HG03097 (cell line): Measurements from ENCODE around the gene B3GLCT.
"Not testable (repeated sequence)": the region's sequence is repeated elsewhere in the genome, so short reads cannot be mapped to it uniquely, and the experiment has no call there.

ENCODE experiments used
- ATAC-seq: cut with Tn5 transposase; IDR thresholded peaks from one replicate; pipeline ENCODE4 v1.9.1; 2021; ENCODE audit not compliant: unreplicated experiment, low FRiP score

Gene B3GLCT

DNA sequence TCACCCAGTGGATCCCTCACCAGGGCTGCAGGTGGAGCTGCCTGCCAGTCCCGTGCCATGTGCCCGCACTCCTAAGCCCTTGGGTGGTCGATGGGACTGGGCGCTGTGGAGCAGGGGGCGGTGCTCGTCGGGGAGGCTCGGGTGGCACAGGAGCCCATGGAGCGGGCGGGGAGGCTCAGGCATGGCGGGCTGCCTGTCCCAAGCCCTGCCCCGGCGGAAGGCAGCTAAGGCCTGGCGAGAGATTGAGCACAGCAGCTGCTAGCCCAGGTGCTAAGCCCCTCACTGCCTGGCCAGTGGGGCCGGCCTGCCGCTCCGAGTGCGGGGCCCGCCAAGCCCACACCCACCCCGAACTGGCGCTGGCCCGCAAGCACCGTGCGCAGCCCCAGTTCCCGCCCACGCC, 16.8 kb upstream of the B3GLCT start:
- no peak for ATAC-seq

DNA sequence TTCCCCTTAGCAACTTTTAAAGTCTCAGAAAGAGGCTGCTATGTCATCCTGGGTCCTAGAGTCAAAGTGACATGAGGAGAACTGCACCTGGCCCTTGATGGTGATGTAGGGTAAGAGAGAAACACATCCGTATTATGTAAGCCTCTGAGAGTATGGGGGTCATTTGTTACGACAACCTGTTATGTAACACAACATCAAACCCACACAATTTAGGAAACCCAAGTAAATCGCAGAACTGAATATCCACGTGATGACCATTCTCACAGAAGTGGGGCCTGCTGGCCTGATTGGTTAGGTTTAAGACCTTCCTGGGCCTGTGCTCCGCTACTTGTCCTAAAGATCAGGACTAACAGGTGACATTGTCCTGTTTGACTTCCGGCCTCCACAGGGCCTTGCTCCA, 15.3 kb upstream of the B3GLCT start:
- ATAC-seq, result no peak

DNA sequence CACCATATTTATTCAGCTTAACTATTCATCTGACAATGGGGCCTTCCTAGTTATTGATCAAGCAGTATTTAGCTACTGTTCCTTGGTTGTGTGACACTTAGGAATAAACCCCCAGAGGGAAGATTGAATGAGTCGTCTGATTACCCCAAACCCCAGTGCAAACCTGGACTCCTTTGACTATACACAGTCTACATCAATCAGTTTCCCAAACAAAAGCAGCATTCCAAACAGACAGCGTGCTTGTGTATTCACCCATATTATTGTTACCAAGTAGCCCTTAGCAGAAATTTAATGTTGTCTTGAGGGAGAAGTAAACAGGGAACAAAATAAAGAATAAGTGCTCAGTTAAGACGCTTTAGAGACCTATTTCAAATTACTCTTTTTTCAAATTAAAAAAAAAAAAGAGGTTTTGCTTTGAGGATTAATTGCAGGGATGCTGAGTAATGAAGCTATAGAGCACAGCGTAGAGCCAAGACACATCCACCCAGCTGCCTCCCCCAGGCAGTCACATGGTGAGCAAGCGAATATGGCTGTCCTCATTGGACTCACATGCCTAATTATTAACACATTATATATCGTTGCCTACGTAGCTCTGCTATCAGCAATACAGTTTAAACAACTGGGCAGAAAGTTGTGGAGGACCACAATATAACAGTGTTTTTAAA, 14.7 kb upstream of the B3GLCT start:
- ATAC-seq, result no peak

DNA sequence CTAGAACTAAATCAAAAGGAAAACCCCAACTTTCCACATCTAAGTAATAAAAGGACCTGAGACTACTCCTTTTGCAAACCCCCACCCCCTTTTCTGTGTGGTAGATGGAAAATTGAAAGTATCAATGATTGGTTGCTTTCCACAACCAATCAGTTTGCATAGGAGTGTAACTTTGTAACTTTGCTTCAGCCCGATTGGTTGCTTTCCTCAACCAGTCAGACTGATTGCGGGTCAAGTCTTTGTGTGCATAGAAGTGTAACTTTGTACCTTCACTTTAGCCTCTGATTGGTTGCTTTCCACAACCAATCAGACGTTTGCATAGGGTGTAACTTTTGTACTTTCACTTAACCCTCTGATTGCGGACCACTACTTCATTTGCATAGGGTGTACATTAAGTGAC, 8.0 kb upstream of the B3GLCT start:
- ATAC-seq, result no peak

DNA sequence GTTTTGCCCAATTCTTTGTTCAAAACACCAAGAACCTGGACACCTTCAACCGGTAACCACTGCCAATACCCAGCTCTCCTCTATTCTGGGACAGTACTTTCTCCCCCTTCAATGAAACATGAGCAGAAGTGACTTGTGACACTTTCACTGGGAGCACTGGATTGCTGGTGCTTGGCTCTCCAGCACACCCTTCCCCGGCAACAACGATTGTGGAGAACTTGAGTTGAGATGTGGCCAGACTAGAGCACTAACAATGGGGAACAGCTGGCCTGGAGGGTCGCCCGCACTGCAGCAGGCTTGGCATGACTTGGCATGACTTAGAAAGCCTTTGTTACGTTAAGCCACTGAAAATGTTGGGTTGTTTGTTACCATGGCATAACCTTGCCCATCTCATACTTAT, 7.5 kb upstream of the B3GLCT start:
- no peak for ATAC-seq

DNA sequence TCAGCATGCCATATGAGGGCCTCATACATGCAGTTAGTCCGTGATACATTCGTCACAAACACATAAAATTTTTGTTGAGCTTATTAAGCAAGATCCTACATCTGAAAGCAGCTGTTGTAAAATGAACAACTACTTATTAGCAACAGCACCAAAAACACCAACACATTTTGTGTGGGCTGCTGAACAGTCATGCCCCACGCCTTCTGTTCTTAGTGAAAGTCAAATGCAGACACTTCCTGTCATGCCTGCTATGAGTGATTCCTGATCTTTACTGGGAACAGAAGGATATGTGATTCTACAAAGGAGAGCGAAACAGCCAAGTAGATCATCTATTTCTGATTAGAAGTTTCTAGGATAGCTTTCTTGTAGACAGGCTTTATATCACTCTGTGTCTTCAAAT, 4.2 kb upstream of the B3GLCT start:
- ATAC-seq, result no peak

DNA sequence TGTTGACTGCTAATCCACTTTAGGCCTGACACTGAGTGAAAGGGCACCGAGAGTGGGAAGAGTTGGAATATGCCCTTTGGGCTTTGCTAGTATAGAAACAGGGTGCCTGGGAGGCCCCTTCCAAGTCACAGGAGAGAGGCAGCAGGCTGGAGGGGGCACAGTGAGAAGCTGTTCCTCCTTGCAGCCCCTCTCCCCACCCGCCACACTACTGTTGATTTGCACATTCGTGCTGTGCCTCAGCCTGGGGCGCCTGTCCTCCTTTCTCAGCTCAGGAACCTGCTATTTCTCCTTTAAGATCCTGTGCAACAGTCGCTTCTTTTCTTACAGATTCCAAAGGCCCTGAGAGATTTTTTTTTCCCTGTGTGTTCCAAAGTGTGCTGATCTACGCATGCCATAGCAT, 2.8 kb upstream of the B3GLCT start:
- ATAC-seq, result no peak

DNA sequence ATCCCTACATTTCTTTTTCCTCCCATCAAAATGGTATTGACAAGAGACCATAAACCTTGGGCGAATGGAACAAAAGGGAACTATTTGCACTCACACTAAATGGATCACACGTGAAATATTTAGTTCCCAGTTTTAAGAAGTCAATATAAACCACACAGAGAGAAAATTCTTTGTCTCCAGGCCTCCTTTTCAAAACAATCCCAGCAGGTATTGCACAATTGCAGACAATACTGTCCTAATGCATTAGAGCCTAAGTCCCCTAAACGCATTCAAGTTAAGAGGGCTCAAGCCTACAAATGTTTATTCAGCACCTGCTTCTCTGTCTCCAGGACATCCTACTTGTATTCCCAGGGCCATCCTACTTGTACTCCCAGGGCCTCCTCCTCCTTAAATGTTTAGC, 1.3 kb upstream of the B3GLCT start:
- ATAC-seq, result no peak

DNA sequence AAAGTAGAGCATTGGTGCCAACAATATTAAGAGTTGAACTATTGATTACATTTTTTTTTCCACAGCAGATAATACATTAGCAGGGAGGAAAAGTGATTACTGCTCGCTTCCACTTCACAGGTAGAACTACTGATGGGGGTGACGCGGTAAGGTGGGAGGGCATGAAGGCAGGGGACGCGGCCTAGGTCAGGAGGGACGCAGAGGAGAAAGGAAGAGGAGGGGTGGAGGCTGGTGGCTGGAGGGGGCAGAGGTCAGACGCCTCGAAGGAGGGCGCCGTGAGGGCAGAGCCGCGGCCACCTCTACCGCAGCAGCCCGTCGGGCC, 287 bp upstream of the B3GLCT start:
- no peak for ATAC-seq

DNA sequence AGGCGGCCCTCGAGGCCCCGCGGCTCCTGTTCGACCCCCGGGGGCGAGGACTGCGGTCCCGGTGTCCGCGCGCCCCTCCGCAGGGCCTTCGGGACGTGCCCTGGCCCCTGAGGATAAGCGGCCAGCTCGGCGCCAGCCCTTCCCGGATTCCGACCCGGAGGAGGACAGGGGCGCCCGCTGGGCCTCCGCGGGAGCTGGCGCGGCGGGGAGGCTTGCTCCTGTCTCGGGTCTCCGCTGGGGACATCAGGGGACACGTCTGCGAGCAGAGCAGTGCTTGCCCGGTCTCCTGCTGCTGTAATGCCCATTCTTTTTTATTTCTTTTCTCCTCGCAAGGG, 829 bp downstream of the B3GLCT start:
- peak; percentile 16 for ATAC-seq

DNA sequence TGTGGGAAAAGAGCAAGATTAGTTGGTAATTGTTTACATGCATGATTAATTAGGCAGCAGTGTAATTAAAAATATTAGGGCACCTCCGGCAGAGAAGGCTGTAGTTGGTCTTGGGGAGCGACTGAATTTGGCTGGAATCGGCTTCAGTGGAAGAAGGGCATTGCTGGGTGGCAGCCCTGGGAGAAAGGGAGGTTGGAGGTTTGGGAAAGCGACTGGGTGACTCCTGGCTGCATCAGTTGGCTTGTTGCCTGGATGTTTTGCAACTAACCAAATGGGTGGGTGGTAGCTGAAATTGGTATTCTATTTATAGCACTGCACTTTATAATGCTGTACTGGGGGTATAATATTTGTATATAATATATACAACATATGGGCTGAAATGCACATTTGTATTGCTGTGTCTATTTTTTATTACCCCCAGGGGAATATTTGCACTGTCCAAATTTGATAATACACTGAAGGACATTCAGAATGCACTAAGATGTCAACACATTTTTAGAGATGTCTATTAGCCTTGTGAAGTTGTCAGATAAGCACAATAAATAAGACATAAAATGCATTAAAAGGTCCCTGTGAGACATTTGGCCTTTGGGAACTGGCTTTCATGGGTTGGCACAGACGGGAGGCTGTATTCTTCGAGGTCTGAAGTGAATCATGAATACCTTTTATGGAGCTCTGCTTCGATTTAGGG, 1.7 kb downstream of the B3GLCT start:
- ATAC-seq, result no peak

DNA sequence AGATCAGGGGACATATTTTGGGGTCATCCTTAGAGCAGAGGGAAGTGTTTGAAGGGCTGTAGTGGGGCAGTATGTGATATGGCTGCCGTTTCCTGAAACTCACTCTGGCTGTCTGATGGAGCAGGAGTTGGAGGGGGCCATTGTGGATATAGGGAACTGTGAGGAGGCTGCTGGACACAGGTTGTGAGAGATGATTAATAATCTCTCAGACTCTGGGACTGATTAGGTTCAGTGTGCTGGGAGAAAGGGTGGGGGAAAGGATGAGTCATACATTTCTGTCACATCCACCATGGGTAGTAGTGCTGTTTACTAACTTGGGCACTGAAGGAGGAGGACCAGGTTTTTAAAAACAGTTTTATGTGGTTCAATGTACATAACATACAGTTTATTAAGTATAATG, 4.8 kb downstream of the B3GLCT start:
- ATAC-seq, result no peak

DNA sequence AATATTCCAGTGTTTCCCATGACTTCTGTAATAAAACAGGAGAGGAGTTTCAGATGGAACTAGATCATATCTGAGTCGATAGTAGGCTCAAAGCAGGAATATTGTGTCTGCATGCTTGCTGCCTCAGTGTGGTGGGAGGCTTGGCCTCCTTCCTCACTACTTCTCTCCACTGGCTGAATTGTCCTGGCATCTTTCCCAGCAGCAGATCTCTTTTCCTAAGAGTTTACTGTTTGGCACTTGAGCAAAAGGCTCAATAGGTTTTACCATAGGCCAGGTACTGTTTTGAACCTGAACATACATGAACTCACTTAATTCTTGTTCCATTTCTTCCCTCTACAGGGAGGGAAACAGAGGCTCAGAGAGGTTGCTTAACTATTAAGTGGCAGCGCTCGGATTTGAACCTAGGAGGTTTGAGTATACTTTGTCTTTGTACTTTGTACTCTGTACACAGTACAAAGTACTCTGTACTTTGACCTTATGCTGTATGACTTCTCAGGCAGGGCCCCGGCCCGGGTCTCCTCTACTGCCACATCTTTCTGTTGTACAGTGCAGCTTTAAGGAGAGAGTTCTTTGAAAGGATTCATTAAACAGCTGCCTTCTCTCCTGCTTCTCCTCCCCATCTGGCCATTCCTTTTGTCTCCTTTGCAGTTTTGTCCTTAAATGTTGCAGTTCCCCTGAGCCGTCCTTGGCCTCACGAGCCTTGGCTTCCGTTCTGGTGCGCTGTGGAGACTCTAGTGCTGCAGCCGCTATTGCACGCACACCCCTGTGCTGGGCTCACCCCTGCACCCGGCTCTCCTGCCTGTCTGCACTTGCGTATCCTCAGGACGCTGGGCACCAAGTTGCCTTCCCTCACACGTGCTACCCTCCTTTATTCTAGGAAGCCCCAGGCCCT, 8.1 kb downstream of the B3GLCT start:
- no peak for ATAC-seq

DNA sequence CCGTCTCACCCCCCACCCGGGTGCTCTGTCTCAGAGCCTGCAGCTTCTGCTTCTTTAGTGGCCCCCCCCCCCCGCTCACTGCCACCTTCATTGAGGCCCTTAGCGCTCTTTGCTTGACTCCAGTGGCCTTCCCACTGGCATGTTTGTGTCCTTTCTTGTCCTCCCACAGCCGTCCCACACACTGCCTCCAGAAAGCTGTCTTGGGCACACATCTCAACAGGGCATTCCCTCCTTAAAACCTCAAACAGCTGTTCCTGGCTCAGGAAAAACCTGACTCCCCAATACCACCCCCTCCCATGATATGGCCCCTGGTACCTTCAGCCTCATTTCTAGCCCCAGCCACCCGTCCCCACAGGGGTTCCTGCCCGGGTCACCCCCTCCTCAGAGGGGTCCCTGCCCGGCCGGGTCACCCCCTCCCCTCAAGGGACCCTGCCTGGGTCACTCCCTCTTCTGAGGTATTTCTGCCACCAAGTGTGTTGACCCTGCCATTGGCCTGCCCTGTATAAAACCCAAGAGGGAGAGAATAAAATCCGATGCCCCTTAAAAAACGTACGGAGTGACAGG, 8.9 kb downstream of the B3GLCT start:
- ATAC-seq, result no peak

DNA sequence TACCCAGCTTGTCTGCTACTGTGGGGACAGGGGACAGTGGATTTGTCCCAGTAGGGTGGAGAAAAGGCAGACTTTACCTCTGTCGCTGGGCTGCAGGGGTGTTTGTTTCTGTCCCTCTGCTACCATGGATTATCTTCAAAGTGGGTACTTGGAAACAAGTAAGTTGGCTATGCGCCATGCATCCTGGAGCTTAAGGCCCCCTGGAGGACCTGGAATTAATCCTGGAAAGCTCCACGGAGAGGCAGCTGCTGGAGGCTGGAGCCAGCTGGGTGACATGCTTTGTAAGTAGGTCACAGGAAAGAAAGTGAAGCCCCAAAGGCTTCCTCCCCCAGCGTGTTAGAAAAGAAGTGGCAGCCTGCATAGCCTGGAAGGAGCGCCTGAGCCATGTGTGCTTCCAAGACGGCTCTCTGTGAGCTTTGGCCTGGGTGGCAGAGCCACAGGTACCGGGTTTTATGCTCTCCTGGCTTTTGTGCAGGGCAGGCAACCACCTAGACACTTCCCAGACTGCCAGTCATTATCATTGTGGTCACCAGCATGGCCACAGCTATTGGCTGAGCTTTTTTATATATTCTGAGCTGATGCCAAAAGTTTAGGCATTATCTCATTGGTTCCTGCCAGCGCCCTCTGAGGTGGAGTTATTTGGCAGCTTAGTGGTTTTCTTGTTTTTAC, 9.5 kb downstream of the B3GLCT start:
- no peak for ATAC-seq

DNA sequence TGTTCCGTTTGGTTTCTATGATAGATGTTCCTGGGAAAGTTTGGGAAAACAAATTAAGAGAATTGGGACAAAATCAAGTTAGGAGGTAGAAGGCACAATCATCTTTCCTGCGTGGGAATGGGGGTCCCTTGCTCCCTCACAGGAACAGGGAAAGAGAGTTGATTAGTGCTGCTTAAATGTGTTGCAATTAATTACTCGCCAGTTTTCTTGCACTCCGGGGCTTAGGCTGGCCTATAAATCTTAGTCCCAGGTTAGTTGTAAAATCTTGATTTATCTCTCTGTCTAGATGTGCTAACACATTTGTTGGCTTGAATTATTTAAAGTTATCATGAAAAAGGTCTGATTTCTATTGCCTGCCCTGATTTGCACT, 10.1 kb downstream of the B3GLCT start:
- ATAC-seq, result no peak

DNA sequence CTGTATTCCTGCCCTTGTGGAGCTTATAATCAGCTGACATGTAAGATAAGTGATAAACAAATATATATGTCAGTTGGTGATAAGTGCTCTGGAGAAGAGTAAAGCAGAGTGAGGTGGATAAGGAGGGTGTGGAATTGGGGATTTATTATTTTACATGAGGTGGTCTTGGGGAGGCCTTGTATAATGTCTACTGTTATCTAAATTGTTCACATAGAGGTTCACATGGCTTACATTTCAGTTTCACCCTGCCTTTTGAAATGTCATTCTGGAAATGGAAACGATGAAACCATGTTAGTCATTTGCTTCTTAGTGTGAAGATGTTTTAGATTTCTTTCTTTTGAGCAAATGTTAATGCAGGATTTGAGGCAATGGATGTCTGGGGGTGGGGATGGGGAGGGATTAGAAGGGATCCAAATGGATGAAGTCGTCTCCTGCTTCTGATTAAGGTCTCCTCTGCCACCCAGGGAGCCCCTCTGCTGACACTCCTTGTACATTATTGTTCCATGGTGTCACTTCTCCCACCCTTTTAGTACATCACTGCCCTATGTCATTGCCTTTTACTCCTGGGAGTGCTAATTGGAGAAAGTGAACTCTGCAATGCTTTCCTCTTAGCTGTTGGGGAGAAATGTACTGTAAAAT, 14.0 kb downstream of the B3GLCT start:
- ATAC-seq, result no peak

DNA sequence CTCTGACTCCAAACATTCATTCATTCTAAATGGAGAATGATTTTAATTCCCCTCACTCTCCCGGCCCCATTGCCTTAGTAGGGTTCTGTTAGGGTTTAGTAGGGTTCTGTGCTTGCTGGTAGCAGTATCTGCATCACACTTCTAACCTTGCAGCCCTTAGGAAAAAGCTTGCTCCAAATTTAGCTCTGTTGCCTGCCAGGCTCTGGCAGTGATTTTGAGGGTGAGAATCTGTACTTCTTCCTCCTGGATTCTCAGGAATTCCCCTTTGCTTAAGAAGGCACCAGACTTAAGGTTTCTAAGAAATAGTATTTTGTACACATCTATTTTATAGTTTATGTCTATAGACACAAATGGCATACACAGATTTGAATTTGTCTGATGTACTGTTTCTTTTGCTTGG, 14.7 kb downstream of the B3GLCT start:
- ATAC-seq, result no peak

DNA sequence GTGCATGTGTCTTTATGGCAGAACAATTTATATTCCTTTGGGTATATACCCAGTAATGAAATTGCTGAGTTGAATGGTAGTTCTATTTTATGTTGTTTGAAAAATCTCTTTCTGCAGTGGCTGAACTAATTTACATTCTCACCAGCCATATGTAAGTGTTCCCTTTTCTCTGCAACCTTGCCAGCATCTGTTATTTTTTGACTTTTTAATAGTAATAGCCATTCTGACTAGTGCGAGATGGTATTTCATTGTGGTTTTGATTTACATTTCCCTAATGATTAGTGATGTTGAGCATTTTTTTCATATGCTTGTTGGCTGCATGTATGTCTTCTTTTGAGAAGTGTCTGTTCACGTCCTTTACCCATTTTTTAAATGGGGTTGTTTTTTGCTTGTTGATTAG, 17.1 kb downstream of the B3GLCT start:
- ATAC-seq, result not testable (repeated sequence)

DNA sequence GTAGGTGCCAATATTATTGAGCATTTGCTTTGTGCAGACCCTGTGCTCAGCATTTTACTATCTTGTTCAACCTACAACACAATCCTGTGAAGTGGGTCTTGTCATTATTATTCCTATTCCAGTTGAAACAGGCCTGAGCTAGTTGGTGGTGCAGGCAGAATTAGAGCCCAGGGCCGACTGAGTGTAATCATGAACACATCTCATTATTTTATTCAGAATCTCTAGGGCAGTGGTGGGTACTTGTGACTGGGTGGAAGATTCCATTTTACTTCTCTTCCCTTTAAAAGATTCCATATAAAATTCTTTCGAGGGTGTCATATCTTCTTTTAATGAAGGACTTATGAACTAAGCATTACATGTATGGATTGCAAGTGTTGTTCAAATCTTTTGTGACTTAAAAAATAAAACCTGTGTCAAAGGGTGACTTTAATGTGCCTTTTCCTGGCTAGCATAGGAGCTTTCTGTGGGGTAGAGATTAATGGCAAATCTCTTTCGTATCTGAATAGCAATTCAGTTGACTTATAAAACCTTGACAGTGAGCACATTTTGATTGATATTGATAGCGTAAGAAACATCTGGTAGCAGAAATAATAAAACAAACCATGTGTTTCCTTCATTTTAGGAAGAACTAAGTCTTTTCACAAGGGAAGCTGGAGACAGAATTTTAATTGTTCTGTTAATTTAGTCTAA, 20.3 kb downstream of the B3GLCT start:
- ATAC-seq, result no peak
